Liver (tissue), 9 donors: ENCODE measurements around the gene SLC22A6. TPM values are rescaled to one million over a fixed set of nuclear protein-coding genes. Genes with fewer than 3 reads are reported as not detected.

Source experiments
- DNase-seq: peaks from one replicate; pipeline ENCODE4 v3.0.0-alpha.2; 2017; ENCODE audit warnings: low spot score
- H3K27ac ChIP-seq, 2 donors: one replicate each; pipeline ENCODE4 v1.7.0; 2013; ENCODE audit warnings: inconsistent platforms in 2 of 2, low read length in 2 of 2, control low read depth in 1 of 2, low read depth in 1 of 2, mild to moderate bottlenecking in 1 of 2
- H3K27me3 ChIP-seq, 4 donors: one replicate each; pipeline versions ENCODE4 v1.6.1 to v1.7.0; 2013; ENCODE audit warnings: low read length in 3 of 4, inconsistent platforms in 1 of 4, mild to moderate bottlenecking in 1 of 4, moderate library complexity in 1 of 4; ENCODE audit not compliant: control insufficient read depth in 4 of 4, insufficient read depth in 4 of 4
- H3K36me3 ChIP-seq, 4 donors: one replicate each; pipeline versions ENCODE4 v1.6.1 to v1.7.0; 2013; ENCODE audit warnings: low read length in 3 of 4, mild to moderate bottlenecking in 3 of 4, low read depth in 1 of 4, moderate library complexity in 1 of 4; ENCODE audit not compliant: control insufficient read depth in 4 of 4, insufficient read depth in 3 of 4
- H3K4me1 ChIP-seq, 4 donors: one replicate each; pipeline versions ENCODE4 v1.6.1 to v1.7.0; 2013; ENCODE audit warnings: low read length in 3 of 4, mild to moderate bottlenecking in 3 of 4, moderate library complexity in 1 of 4; ENCODE audit not compliant: control insufficient read depth in 4 of 4, insufficient read depth in 4 of 4
- H3K4me3 ChIP-seq, 3 donors: one replicate each; pipeline versions ENCODE4 v1.6.1 to v1.7.0; 2013; ENCODE audit warnings: low read length in 3 of 3, control low read depth in 1 of 3, low read depth in 1 of 3, mild to moderate bottlenecking in 1 of 3
- H3K9ac ChIP-seq, 2 donors: one replicate each; pipeline ENCODE4 v1.7.0; 2013; ENCODE audit warnings: low read length in 2 of 2, mild to moderate bottlenecking in 2 of 2, moderate library complexity in 2 of 2, control low read depth in 1 of 2, low read depth in 1 of 2
- H3K9me3 ChIP-seq, 4 donors: one replicate each; pipeline versions ENCODE4 v1.6.1 to v1.7.0; 2013; ENCODE audit warnings: low read length in 3 of 4; ENCODE audit not compliant: control insufficient read depth in 4 of 4
- ATF3 ChIP-seq: IDR thresholded peaks from 2 replicates; pipeline ENCODE4 v1.6.1; 2016; ENCODE audit warnings: antibody characterized with exemption
- CTCF ChIP-seq: fragments of 150-350 bp; IDR thresholded peaks from 2 replicates; pipeline ENCODE4 v1.5.1; 2017; ENCODE audit warnings: improper control_type of control experiment, low read depth, low read length; ENCODE audit not compliant: missing input control
- EGR1 ChIP-seq, 2 donors: IDR thresholded peaks; 2 replicates each; pipeline ENCODE4 v1.6.1; 2016 to 2018; ENCODE audit warnings: antibody characterized with exemption in 2 of 2, low read depth in 2 of 2
- FOXA1 ChIP-seq: IDR thresholded peaks from 2 replicates; pipeline ENCODE4 v1.6.1; 2016; ENCODE audit warnings: antibody characterized with exemption
- FOXA2 ChIP-seq: IDR thresholded peaks from 2 replicates; pipeline ENCODE4 v1.6.1; 2016; ENCODE audit warnings: antibody characterized with exemption
- GABPA ChIP-seq, 2 donors: IDR thresholded peaks in 1 of 2; conservative IDR thresholded peaks in 1 of 2; 2 replicates each; pipeline ENCODE4 v1.6.1; 2016; ENCODE audit warnings: antibody characterized with exemption in 2 of 2, mild to moderate bottlenecking in 1 of 2, moderate library complexity in 1 of 2
- HNF4A ChIP-seq, 2 donors: conservative IDR thresholded peaks; 2 replicates each; pipeline ENCODE4 v1.6.1; 2016; ENCODE audit warnings: antibody characterized with exemption in 2 of 2, mild to moderate bottlenecking in 2 of 2
- HNF4G ChIP-seq: IDR thresholded peaks from 2 replicates; pipeline ENCODE4 v1.6.1; 2016; ENCODE audit warnings: antibody characterized with exemption
- JUND ChIP-seq, 2 donors: IDR thresholded peaks; 2 replicates each; pipeline ENCODE4 v1.6.1; 2016; ENCODE audit warnings: antibody characterized with exemption in 2 of 2
- MAX ChIP-seq: IDR thresholded peaks from 2 replicates; pipeline ENCODE4 v1.6.1; 2016; ENCODE audit warnings: antibody characterized with exemption
- NR2F2 ChIP-seq: IDR thresholded peaks from 2 replicates; pipeline ENCODE4 v1.6.1; 2016; ENCODE audit warnings: antibody characterized with exemption
- RAD21 ChIP-seq, 2 donors: IDR thresholded peaks; 2 replicates each; pipeline ENCODE4 v1.6.1; 2016; ENCODE audit warnings: antibody characterized with exemption in 2 of 2, mild to moderate bottlenecking in 2 of 2
- REST ChIP-seq: IDR thresholded peaks from 2 replicates; pipeline ENCODE4 v1.6.1; 2016; ENCODE audit warnings: antibody characterized with exemption, mild to moderate bottlenecking
- RXRA ChIP-seq, 2 donors: IDR thresholded peaks; 2 replicates each; pipeline ENCODE4 v1.6.1; 2017 to 2018; ENCODE audit warnings: antibody characterized with exemption in 2 of 2, mild to moderate bottlenecking in 1 of 2
- SP1 ChIP-seq: IDR thresholded peaks from 2 replicates; pipeline ENCODE4 v1.6.1; 2018; ENCODE audit warnings: antibody characterized with exemption, mild to moderate bottlenecking
- TAF1 ChIP-seq: conservative IDR thresholded peaks from 2 replicates; pipeline ENCODE4 v1.6.1; 2016; ENCODE audit warnings: antibody characterized with exemption, mild to moderate bottlenecking
- YY1 ChIP-seq: IDR thresholded peaks from 2 replicates; pipeline ENCODE4 v1.6.1; 2016; ENCODE audit warnings: antibody characterized with exemption, mild to moderate bottlenecking
- ZBTB33 ChIP-seq: IDR thresholded peaks from 2 replicates; pipeline ENCODE4 v1.6.1; 2016; ENCODE audit warnings: antibody characterized with exemption
- WGBS: extraction: QIAGEN DNeasy Blood & Tissue Kit; methylation state at CpG from one replicate; pipeline ENCODE4 v1.1.7; 2013; 5-methylcytosine and 5-hydroxymethylcytosine counted together
- polyA plus RNA-seq, 2 donors: library from polyadenylated mRNA; stranded (reverse) in 1 of 2; unstranded in 1 of 2; fragments of 200-250 nt in 1 of 2; fragments of >200 nt in 1 of 2; fragmentation: Nextera tagmentation in 1 of 2; extraction: Ambion mirVana in 1 of 2; gene quantifications; one replicate each; pipeline versions ENCODE4 v1.2.1 to v1.2.3, GENCODE V29; 2013 to 2015
- total RNA-seq, 2 donors: library from RNA; depleted of rRNA; stranded (reverse); fragments of >200 nt; gene quantifications; one replicate each; pipeline ENCODE4 v1.2.3, GENCODE V29; 2014
- donor health status: healthy.
- donor health status: healthy.
- donor health status: healthy.
- donor health status: healthy.
- donor health status: healthy.

The SLC22A6 gene
- total and polyA plus RNA-seq, 4 donors = not detected

GRCh38 chr11:62953811-62954210, 31.0 kb downstream of the SLC22A6 start:
- 85% methylated on average over 4 of the region's 4 CpGs for WGBS
- DNase-seq = no peak
- H3K27ac ChIP-seq = no peak overlapping the region

More at GRCh38 chr11:62953811-62954210, 31.0 kb downstream of the SLC22A6 start:
- Histone ChIP-seq H3K27me3 (no peaks in the 10 kb centered on the region), H3K9me3 (no peaks in the 10 kb centered on the region), H3K9ac (no peak overlapping the region), H3K4me1 (no peaks in the 10 kb centered on the region), H3K36me3 (no peaks in the 10 kb centered on the region), H3K4me3 (no peak overlapping the region)
- no peak for TF ChIP-seq SP1
- no peak for TF ChIP-seq YY1
- TF ChIP-seq RAD21 (IDR thresholded peaks at IDR 0.05) = no peak
- no peak for TF ChIP-seq EGR1 (IDR thresholded peaks at IDR 0.05; ENCODE audit: low read depth in 2 of 2)
- TF ChIP-seq FOXA2 = no peak
- no peak for TF ChIP-seq HNF4A (conservative IDR thresholded peaks at IDR 0.05)
- no peak for TF ChIP-seq ATF3
- TF ChIP-seq REST = no peak
- TF ChIP-seq JUND (IDR thresholded peaks at IDR 0.05) = no peak
- TF ChIP-seq MAX = no peak
- no peak for TF ChIP-seq HNF4G
- no peak for TF ChIP-seq CTCF
- TF ChIP-seq NR2F2 = no peak
- no peak for TF ChIP-seq TAF1
- no peak for TF ChIP-seq GABPA (IDR thresholded peaks at IDR 0.05 in 1 of 2, conservative IDR thresholded peaks at IDR 0.05 in 1 of 2)
- no peak for TF ChIP-seq ZBTB33
- TF ChIP-seq FOXA1 = no peak
- no peak for TF ChIP-seq RXRA (IDR thresholded peaks at IDR 0.05)
